Measurements from ENCODE around the gene TOGARAM2.

TOGARAM2 gene

DNA sequence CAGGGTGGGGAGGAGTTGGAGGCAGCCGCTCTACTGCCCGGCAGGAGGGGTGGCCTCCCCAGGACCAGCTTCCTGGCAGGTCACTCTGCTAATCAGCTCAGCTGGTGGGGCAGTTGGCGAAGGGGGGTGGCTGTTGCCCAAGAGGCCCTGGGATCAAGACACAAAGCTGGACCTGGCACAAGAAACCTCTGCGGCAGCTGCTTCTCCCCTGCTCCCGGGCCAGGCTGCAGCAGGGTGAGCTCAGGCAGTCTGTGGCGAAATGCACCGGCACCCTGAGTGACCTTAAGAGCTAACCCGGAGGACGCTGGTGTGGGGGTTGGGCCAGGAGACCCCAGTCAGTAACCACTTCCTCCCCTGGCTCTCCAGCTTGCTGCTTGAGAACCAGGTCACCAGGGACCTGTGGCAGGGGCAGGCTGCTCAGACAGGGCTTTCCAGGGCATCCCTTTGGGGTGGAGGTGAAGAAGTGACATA, 31.1 kb downstream of the TOGARAM2 start:
- H3K9me3 ChIP-seq (ENCODE audit: insufficient read depth, low read length), result no peaks in the 10 kb centered on the region
- no peak overlapping the region for H3K4me2 ChIP-seq (ENCODE audit: low read length)
- no peak overlapping the region for H3K27ac ChIP-seq (ENCODE audit: low read length)
- H3K27me3 ChIP-seq (ENCODE audit: low read depth, low read length), result peaks cover 9% of the 10 kb centered on the region; the same call in 1 of the 2 replicates
- H2AFZ ChIP-seq (ENCODE audit: low read depth, low read length), result no peak overlapping the region
- H3K4me1 ChIP-seq (ENCODE audit: low read length), result no peaks in the 10 kb centered on the region
- H3K36me3 ChIP-seq (replicated peaks; ENCODE audit: low read depth, low read length), result no peaks in the 10 kb centered on the region
- no peak overlapping the region for H3K9ac ChIP-seq (ENCODE audit: low read length)
- TF ChIP-seq EZH2phosphoT487 (IDR thresholded peaks at IDR 0.05; ENCODE audit: low read depth), result no peak
- TF ChIP-seq, protein P1, sequence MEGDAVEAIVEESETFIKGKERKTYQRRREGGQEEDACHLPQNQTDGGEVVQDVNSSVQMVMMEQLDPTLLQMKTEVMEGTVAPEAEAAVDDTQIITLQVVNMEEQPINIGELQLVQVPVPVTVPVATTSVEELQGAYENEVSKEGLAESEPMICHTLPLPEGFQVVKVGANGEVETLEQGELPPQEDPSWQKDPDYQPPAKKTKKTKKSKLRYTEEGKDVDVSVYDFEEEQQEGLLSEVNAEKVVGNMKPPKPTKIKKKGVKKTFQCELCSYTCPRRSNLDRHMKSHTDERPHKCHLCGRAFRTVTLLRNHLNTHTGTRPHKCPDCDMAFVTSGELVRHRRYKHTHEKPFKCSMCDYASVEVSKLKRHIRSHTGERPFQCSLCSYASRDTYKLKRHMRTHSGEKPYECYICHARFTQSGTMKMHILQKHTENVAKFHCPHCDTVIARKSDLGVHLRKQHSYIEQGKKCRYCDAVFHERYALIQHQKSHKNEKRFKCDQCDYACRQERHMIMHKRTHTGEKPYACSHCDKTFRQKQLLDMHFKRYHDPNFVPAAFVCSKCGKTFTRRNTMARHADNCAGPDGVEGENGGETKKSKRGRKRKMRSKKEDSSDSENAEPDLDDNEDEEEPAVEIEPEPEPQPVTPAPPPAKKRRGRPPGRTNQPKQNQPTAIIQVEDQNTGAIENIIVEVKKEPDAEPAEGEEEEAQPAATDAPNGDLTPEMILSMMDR (IDR thresholded peaks at IDR 0.05; ENCODE audit: low read depth, low read length), result no peak
- H4K20me1 ChIP-seq (ENCODE audit: insufficient read depth, low read length), result no peaks in the 10 kb centered on the region
- no peaks in the 10 kb centered on the region for H3K79me2 ChIP-seq (ENCODE audit: low read length)
- H3K4me3 ChIP-seq (ENCODE audit: low read length), result no peak overlapping the region

GRCh38 chr2:29013057-29013780, 32.1 kb downstream of the TOGARAM2 start:
- Histone ChIP-seq H4K20me1 (ENCODE audit: insufficient read depth, low read length) (no peaks in the 10 kb centered on the region), H3K4me2 (ENCODE audit: low read length) (no peak overlapping the region), H2AFZ (ENCODE audit: low read depth, low read length) (no peak overlapping the region), H3K9ac (ENCODE audit: low read length) (no peak overlapping the region), H3K27me3 (ENCODE audit: low read depth, low read length) (peaks cover 9% of the 10 kb centered on the region; the same call in 1 of the 2 replicates), H3K4me3 (ENCODE audit: low read length) (no peak overlapping the region), H3K79me2 (ENCODE audit: low read length) (no peaks in the 10 kb centered on the region), H3K9me3 (ENCODE audit: insufficient read depth, low read length) (no peaks in the 10 kb centered on the region), H3K27ac (ENCODE audit: low read length) (no peak overlapping the region), H3K4me1 (ENCODE audit: low read length) (no peaks in the 10 kb centered on the region), H3K36me3 (replicated peaks; ENCODE audit: low read depth, low read length) (no peaks in the 10 kb centered on the region)
- TF ChIP-seq, protein P1 (IDR thresholded peaks at IDR 0.05; ENCODE audit: low read depth, low read length), result 0 out of 2 replicates have a peak, but pooled peaks have one; percentile 4
- no peak for TF ChIP-seq EZH2phosphoT487 (IDR thresholded peaks at IDR 0.05; ENCODE audit: low read depth)

- TF ChIP-seq, protein P1 (IDR thresholded peaks at IDR 0.05; ENCODE audit: low read depth, low read length), result no peak
- TF ChIP-seq EZH2phosphoT487 (IDR thresholded peaks at IDR 0.05; ENCODE audit: low read depth), result no peak
- Histone ChIP-seq H3K4me2 (ENCODE audit: low read length) (no peak overlapping the region), H3K36me3 (replicated peaks; ENCODE audit: low read depth, low read length) (no peaks in the 10 kb centered on the region), H3K4me3 (ENCODE audit: low read length) (no peak overlapping the region), H3K79me2 (ENCODE audit: low read length) (no peaks in the 10 kb centered on the region), H2AFZ (ENCODE audit: low read depth, low read length) (no peak overlapping the region), H4K20me1 (ENCODE audit: insufficient read depth, low read length) (no peaks in the 10 kb centered on the region), H3K27ac (ENCODE audit: low read length) (no peak overlapping the region), H3K9me3 (ENCODE audit: insufficient read depth, low read length) (no peaks in the 10 kb centered on the region), H3K9ac (ENCODE audit: low read length) (no peak overlapping the region), H3K27me3 (ENCODE audit: low read depth, low read length) (peaks cover 9% of the 10 kb centered on the region; the same call in 1 of the 2 replicates), H3K4me1 (ENCODE audit: low read length) (no peaks in the 10 kb centered on the region)
These were observed 33.2 kb downstream of the TOGARAM2 start for GRCh38 chr2:29014331-29014730.

- Histone ChIP-seq H3K9ac (ENCODE audit: low read length) (no peak overlapping the region), H3K27ac (ENCODE audit: low read length) (no peak overlapping the region), H3K4me2 (ENCODE audit: low read length) (no peak overlapping the region)
These were observed 33.8 kb downstream of the TOGARAM2 start for GRCh38 chr2:29014811-29015421.

More at GRCh38 chr2:29014811-29015421, 33.8 kb downstream of the TOGARAM2 start:
- no peak overlapping the region for H2AFZ ChIP-seq (ENCODE audit: low read depth, low read length)
- no peaks in the 10 kb centered on the region for H3K4me1 ChIP-seq (ENCODE audit: low read length)
- H3K79me2 ChIP-seq (ENCODE audit: low read length), result no peaks in the 10 kb centered on the region
- no peaks in the 10 kb centered on the region for H4K20me1 ChIP-seq (ENCODE audit: insufficient read depth, low read length)
- TF ChIP-seq EZH2phosphoT487 (IDR thresholded peaks at IDR 0.05; ENCODE audit: low read depth), result no peak
- TF ChIP-seq, protein P1 (IDR thresholded peaks at IDR 0.05; ENCODE audit: low read depth, low read length), result no peak
- H3K4me3 ChIP-seq (ENCODE audit: low read length), result no peak overlapping the region
- no peaks in the 10 kb centered on the region for H3K9me3 ChIP-seq (ENCODE audit: insufficient read depth, low read length)
- no peaks in the 10 kb centered on the region for H3K36me3 ChIP-seq (replicated peaks; ENCODE audit: low read depth, low read length)
- peaks cover 13% of the 10 kb centered on the region for H3K27me3 ChIP-seq (ENCODE audit: low read depth, low read length)

Measured in OCI-LY3 (cell line).